NCI-H2081 treated with DMSO at 0.1 percent for 48 hours (cell line): ENCODE data around the gene SUN3.
"Not testable (repeated sequence)": the region's sequence is repeated elsewhere in the genome, so short reads cannot be mapped to it uniquely, and the experiment has no call there.

Experiments used
- DNase-seq: peaks from one replicate; lab custom pipeline; 2025; lab: John Stamatoyannopoulos, UW

The SUN3 gene

DNA sequence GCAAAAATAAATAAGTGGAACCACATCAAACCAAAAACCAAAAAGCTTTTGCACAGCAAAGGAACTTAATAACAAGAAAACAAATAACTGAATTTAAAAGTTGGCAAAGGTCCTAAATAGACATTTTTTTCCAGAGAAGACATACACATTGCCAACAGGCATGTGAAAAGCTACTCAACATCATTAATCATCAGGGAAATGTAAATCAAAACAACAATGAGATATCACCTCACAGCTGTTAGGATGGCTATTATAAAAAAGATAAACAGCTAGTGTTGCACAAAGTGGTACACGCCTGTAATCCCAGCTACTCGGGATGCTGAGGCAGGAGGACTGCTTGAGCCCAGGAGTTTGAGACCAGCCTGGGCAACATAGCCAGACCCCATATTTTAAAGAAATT is 2.2 kb upstream of the SUN3 start:
- no peak for DNase-seq

GRCh38 chr7:48025624-48026023 is 3.3 kb downstream of the SUN3 start:
- DNase-seq, result no peak

- DNase-seq, result no peak
These were observed 11.2 kb downstream of the SUN3 start for GRCh38 chr7:48017674-48018073.

- no peak for DNase-seq
These were observed 12.3 kb downstream of the SUN3 start for GRCh38 chr7:48016641-48017040.

DNA sequence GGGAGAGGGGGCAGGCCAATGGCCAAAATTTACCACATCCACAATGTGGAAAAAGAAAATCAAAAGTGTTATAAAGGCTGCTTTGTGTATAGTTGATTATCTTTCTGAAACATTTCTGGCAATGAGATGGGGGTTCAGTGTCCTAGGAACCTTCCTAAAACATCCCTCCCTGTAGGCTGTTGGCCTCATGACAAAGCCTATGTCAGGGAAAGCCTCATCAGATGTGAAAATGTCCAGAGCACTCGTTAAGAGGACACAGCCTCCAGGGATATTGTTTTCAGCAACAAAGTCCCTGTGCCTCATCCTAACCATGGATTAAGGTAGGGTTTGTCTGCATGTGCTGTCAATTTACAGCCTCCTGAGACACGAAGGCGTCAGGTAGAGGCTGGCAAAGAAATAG is 17.0 kb downstream of the SUN3 start:
- DNase-seq, result no peak

- DNase-seq, result no peak
These were observed 17.6 kb downstream of the SUN3 start for GRCh38 chr7:48011323-48011722.

GRCh38 chr7:48009954-48010353 is 19.0 kb downstream of the SUN3 start:
- DNase-seq, result no peak

DNA sequence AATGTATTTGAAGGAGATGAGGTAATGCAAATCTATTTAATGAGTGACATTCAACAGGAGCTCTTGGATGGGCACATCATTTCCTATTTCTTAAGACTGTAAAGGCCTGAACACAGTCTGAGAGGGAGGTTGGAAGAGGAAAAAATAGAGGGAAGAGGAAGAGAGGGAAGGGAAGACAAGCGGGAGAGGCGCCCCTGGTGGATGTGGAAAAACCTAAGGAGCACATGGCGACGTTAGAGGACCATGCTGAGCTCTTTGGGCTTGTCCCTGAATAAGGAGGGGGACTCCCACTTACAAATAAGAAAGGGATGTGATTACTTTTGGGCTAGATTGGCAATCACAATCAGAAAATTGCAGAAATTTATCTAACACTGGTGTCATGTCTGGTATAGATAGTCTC is 19.6 kb downstream of the SUN3 start:
- no peak for DNase-seq

DNA sequence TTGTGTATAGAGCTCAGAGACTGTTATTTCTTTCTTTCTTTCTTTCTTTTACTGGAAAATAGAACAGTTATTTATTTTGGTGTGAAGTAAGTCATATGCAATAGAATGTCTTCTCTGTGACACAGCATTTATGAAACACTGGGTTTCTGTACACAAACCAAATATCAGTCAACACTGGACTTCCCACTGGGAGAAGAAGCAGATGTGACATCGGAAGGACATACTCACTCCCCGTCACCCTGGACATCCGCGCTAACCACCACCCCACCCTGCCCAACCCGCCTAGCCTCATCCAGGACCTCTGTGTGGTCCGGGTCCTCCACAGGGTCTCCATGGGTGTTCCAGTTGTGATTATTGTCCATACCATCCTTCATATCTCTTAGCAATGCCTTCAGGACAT is 22.0 kb downstream of the SUN3 start:
- no peak for DNase-seq

DNA sequence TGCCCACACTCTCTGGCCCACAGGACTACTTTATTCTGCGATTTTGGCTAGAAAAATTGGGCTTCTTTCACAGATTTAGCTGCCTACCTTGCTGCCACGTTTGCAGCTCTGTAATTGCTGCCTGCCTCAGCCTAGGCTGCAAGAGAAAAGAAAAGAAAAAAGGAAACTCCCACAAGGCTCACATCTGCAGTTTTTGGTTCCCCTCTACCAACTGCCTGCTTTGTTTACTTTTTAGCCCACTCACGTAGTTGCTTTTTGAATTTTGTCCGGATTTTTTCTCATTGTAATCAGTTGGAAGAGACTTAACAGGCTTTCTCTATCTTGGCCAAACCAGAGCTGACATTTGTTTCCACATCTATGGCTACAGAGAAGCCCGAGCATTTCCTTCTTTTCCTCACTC is 24.3 kb downstream of the SUN3 start:
- DNase-seq, result no peak

- no peak for DNase-seq
These were observed 24.9 kb downstream of the SUN3 start for GRCh38 chr7:48004032-48004431.

DNA sequence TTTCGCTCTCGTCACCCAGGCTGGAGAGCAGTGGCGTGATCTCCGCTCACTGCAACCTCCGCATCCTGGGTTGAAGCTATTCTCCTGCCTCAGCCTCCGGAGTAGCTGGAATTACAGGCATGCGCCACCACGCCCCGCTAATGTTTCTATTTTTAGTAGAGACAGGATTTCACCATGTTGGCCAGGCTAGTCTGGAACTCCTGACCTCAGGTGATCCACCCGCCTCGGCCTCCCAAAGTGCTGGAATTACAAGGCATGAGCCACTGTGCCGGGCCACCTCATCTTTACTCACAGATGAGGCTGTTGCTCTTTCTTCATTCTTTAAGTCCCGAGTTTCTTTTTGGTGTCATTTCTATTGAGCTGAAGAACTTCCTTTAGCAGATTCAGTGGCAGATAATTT is 28.7 kb downstream of the SUN3 start:
- not testable (repeated sequence) for DNase-seq

- DNase-seq, result no peak
These were observed 29.5 kb downstream of the SUN3 start for GRCh38 chr7:47999413-47999812.

DNA sequence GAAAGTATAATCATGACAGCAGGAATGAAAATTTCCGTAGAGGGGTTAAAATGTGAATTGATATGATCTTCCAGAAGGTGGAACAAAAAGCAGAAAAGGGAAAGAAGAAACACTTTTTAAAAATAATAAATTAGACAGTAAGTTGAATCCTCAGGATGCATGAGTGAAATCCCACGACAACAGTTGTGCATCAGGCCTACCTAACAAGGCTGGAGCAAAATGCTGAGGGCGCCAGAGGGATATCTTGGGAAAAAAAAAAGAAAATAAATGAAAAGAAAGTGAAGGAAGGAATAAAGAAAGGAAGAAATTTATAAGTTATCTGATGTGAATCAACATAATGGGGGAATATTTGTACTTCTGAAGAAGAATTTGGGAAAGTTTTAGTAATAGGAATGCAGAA is 36.5 kb downstream of the SUN3 start:
- DNase-seq, result no peak

- DNase-seq, result no peak
These were observed 37.1 kb downstream of the SUN3 start for GRCh38 chr7:47991741-47992311.

- no peak for DNase-seq
These were observed 37.6 kb downstream of the SUN3 start for GRCh38 chr7:47991270-47991669.

DNA sequence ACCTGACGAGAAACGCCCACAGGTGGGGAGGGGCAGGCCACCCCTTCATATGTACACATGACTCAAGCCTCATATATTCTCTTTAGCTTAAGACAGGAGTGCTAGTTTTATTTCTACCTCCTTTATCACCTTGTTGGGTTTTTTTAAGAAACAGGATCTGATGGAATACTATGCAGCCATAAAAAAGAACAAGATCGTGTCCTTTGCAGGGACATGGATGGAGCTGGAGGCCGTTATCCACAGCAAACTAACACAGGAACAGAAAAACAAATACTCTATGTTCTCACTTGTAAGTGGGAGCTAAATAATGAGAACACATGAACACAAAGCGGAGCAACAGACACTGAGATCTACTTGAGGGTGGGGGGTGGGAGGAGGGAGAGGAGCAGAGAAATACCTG is 38.3 kb downstream of the SUN3 start:
- DNase-seq, result no peak

- not testable (repeated sequence) for DNase-seq
These were observed 39.1 kb downstream of the SUN3 start for GRCh38 chr7:47989607-47990400.

- no peak for DNase-seq
These were observed 40.2 kb downstream of the SUN3 start for GRCh38 chr7:47988496-47989386.

DNA sequence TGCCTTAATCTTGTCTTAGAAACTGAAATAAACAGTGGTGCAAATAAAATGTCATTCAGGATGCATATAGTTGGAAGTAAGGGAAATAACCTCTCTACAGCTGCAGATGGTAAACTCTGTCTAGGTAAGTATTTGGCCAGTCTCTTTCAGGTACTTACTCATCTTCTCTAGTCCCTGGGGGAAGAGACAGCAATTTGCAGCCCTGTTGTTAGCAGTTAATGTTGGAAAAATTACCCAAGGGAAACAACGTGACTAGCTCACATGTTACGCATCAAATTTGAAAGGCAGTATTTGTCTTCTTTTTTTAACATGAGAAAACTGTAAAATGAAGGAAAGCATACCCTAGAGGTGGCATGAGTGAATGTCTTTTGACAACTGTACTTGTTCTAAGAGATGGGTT is 46.3 kb downstream of the SUN3 start:
- DNase-seq, result no peak

- not testable (repeated sequence) for DNase-seq
These were observed 48.3 kb downstream of the SUN3 start for GRCh38 chr7:47980648-47981047.

GRCh38 chr7:47979832-47980181 is 49.1 kb downstream of the SUN3 start:
- no peak for DNase-seq
